ENCODE data around the gene GPATCH3.
"Not testable (repeated sequence)": the region's sequence is repeated elsewhere in the genome, so short reads cannot be mapped to it uniquely, and the experiment has no call there.

GPATCH3 gene

DNA sequence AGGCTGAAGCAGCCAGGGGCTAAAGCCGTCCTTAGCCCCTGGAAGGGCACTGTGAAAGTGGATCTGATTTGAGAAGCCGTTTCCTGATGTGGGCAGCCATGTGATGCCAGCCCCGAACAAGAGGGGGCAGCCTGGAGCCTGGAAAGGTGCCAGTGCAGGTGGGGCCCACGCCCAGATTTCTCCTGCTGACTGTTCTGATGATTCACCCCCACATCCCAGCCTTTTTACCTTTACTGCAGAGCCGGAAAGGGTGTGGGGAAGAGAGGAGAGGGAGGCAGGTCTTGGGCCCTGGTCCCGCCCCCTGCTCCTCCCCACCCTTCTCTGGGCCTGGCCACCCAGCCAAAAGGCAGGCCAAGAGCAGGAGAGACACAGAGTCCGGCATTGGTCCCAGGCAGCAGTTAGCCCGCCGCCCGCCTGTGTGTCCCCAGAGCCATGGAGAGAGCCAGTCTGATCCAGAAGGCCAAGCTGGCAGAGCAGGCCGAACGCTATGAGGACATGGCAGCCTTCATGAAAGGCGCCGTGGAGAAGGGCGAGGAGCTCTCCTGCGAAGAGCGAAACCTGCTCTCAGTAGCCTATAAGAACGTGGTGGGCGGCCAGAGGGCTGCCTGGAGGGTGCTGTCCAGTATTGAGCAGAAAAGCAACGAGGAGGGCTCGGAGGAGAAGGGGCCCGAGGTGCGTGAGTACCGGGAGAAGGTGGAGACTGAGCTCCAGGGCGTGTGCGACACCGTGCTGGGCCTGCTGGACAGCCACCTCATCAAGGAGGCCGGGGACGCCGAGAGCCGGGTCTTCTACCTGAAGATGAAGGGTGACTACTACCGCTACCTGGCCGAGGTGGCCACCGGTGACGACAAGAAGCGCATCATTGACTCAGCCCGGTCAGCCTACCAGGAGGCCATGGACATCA is 37.2 kb downstream of the GPATCH3 start, which contains the start of gene SFN:
SFN (plus strand) TSS at position 369 of the 904 bp plus-strand sequence; CDS start at position 433, 64 bp downstream.
- DNase-seq = peak; percentile 80

DNA sequence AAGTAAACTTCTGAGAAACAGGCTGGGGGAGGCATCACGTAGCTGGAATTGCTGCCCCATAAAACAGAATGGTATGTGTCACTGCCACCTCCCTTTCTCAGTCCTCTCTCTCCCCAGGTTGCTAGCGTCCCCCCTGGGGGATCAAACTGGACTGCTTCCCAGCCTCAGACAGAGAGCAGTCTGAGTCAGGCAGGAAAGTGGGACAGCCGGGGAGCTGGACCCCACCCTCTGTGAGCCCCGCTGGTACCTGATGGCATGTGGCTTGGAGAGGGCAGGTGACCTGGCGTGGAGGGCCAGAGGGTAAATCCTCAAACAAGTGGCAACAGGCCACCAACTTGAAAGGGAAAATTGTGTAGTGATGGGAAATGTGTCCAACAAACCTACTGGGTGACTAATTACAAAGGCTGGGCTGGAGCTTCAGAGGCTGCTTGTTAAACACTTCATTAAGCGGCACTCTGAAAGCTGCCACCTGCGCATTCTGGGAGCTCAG is 38.3 kb downstream of the GPATCH3 start:
- no peak for DNase-seq

DNA sequence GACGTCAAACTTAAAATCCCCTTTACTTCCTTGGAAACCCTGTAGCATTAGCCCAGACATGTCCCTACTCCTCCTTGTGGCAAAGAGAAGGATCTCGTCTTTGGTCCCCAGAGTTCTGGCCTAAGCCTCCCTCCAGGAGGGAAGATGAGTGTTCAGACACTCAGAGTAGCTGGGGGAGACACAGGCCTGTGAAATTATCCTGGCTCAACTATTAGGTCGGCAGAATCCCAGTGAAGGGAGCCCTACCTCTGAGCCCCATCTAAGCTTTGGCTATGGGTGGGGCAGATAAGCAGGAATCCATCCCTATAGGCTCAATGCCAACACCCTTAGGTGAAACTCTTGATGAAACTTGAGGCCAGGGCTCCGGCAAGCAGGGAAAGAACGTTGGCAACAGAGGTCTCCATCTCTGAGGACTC is 39.0 kb downstream of the GPATCH3 start:
- DNase-seq = no peak

DNA sequence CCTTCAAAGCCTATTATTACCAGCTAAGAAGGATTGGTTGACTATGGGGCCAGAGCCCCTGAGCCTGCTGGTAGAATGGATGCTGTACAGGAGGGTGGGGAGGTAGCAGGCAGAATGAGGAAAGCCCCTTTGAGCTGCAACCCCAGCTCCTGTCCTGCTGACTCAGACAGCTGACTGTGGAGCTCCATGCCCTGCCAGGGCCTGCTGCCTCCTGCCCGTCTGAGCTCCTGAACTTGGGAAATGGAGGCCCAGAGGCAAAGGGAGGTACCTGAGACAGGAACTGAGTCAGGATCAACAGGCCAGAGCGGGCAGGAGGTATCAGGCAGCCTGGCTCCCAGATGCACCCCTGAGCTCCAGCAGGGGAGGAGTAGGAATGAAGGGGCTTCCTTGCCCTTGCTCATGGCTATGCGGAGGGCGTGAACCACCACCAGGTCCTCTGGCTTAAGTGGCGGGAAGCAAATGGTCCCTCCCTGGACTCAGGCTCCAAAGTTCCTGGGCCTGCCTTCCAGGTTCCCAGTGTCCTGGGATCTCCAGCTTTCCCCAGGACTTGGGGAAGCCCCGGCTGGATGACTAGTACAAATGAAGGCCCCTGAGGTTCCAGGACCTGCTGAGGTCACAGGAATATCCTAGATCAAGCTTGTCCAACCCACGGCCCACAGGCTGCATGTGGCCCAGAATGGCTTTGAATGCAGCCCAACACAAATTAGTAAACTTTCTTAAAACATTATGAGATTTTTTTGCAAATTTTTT is 41.2 kb downstream of the GPATCH3 start:
- DNase-seq = no peak

DNA sequence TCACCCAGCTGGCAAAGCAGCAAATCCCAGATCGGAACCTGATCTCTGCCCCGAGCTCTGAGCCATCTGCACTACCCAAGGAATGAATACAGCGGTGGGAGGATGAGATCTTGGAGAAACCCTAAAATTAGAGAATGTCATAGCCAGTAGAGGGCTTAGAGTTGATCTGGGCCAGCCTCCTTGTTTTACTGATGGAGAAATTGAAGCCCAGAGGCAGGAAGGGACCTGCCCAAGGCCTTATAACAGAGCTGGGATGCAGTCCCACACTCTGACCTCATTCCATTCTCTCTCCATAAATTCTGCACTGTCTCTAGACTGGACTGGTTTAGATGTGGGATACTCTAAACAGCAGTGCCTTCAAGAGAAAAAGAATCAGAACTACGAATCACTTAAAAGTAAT is 42.1 kb downstream of the GPATCH3 start:
- DNase-seq = no peak

DNA sequence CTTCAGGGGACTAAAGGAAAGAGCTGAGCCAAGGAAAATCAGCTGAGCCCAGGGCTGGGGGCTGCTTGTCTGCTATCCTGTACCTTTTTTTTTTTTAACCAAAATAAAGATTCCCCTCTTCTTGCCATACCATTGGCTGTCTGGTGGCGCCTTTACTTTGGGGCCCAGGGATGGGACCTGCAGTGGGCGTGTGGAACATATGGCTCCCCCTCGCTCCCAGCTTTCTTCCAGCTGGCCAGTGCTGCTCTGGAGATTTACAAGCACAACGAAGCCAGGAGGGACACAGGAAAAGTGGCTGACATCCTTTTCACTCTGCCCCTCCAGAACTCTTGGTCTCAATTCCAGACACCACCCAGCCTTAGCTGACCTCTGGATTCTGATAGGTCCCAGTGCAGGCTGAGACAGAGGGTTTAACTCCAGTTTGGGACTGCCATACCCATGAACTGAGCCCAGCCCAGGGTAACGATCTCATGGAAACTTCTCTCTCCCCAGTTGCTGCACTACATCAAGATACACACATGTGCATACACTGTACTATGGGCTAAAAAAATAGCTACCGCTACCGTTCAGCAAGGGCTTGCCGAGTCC is 42.7 kb downstream of the GPATCH3 start:
- no peak for DNase-seq

DNA sequence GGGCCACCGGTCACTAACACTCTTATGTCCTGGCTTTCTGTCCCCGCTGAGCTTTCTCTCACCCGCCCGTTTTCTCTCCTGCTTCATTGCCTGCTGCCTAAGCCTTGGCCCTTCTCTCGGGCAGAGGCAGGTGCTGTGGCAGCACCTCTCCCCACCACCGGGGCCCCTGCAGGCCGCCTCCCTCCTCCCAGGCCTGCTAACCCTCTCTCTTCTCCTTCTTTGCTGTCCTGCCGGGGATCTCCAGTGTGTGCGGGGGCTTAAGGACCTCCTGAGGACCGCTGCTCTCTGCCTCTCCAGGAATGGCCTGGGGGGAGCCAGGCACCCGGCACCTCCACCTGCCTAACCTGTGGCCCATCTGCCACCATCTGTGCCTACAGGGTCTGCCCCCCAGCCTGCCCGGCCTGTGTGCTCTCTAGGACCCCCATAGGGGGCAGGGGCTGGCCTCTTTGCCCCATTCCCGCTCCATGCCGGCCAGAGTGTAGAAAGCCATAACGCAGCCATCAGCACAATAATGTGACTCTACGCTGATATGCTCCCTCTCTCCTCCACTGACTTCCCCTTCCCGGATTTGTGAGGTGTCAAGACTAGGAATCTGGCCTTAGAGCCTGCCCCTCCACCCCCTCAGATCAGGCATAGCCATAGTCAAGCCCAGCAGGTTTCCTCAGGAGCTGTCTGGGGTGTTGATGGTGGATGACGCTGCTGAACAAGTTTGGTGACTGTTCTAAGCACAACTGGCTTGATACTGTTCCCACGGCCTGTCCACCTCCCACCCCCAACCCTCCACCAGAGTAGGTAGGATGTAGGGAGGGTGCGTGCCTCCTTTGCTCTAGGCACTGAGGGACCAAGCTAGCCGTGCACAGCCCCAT is 43.4 kb downstream of the GPATCH3 start:
- no peak for DNase-seq

DNA sequence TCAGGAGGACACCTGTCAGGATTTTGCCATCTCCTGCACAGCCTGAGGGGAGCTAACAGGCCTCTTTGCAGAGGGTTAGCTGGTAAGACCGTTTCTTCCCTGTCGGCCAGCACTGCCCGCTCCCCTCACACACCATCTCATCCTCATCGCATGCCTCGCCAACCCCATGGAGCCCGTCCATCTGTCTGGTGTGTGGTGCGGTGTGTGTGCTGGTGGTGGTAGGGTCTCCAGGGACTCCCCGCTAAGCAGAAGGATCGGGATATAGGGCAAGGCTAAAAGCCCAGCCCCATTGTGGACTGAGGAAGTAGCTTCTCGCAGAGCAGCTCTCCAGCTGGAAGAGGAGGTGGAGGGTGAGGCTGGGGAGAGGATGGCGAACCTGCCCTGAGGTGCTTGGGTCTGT is 44.1 kb downstream of the GPATCH3 start:
- no peak for DNase-seq

DNA sequence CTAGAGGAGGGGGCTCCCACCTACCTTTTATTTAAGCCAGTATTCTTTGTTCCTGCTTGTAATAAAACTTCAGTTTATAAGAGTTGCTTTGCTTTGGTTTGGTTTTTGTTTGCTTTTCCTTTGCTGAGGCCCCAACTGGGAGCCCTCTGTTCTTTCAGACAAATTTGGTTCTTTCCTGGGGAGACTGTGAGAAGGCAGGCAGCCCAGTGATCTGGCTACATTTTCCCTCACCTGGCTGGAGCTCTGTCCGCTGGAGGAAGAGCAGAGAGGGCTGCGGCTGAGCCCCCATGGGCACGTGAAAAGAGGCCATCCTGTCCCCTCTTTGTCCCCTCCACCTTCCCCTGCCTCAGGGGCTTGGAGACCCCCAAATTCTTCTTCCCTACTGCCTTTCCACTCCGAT is 44.6 kb downstream of the GPATCH3 start:
- DNase-seq = no peak

DNA sequence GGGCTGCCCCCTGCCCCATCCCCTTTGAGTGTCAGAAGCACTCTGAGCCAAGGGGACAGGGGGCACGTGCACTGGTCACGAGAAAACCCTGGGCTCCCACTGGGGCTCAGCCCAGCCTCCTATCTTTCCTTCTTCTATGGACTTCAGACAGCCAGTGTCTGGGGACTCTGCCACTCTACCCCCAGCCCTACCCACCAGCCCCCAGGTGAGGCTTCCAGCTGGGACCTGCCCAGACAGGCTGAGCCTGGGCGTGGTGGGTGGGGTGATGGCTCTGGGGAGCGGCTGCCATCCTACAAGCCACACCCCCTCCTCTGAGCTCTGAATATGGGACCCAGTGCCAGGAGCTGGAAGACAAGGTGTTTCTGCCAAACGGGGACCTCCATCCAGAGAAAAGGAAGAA is 45.4 kb downstream of the GPATCH3 start:
- no peak for DNase-seq

DNA sequence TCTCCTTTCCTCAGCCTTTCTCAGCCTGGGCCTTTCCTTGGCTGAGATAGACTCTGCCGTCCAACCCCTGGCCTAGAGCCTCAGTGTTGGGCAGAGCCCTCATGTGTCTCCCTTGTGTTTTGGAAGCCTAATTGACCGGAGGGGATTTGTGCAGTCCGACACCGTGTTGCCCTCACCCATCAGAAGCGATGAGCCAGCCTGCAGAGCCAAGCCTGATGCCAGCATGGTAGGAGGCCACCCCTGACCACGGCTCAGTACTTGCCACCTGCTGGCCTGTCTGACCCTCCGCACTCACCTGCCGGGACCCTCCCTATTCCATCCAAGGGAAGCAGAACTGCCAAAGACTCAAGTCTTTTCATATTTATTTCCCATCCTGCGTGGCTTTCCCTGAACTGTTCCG is 46.7 kb downstream of the GPATCH3 start:
- no peak for DNase-seq

DNA sequence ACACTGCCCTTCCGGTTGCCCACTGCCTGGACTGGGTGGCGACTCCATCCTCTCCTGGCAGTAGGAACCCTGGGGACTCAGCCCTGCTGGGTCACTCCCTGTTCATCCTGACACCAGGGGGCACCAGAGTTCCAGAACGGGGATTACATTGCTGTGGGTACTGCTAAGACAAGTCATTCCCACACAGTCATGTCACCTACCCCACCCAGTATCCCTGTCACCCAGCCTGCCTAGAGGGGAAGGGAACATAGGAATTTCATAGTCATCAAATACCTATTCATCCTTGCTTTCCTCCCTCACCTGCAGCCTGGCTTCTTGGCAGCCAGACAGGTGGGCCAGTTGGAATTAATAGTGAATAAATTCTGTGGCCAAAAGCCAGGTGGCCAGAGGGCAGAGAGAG is 47.1 kb downstream of the GPATCH3 start:
- peak; percentile 85 for DNase-seq

DNA sequence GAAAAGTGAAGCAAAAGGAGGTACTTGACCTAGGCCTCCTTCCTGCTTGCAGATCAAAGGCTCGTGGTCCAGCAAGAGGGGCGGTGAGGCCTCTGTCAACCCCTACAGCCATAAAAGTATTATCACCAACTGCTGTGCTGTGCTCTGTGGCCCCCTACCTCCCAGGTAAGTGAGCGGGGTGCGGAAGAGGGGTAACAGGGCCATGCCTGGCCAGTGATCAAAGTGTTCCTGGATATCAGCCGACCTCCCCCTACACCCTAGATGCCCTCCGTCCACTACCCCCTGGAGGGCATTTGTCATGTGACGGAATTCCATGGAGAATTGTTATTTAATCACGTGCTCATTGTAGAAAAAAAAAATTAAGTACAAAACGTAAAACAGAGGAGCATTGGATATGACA is 47.6 kb downstream of the GPATCH3 start:
- DNase-seq = no peak

DNA sequence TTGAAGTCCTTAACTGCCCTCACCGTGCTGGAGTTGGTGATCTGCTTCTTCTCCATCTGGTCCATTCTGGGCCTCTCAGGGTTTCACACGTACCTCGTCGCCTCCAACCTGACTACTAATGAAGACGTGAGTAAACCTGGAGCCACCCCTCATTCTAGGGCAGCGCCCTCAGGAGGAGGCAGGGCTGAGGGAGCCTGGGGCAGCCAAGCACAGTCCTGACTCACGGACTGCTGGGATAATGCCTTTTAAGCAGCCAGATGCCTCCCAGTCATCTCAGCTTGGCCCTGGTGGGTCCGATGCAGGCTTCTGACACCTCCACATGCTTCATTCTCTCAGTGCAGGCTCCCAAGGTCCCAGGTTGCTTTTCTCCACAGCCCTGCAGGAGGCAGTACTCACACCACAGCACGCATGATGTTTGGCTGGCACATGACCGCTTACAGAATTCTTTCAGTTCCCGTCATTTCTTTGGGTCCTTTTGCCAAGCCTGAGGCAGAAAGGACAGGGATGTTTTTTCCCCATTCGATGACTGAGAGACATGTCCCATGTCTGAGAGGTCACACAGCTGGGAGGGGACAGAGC is 49.1 kb downstream of the GPATCH3 start:
- DNase-seq = no peak

DNA sequence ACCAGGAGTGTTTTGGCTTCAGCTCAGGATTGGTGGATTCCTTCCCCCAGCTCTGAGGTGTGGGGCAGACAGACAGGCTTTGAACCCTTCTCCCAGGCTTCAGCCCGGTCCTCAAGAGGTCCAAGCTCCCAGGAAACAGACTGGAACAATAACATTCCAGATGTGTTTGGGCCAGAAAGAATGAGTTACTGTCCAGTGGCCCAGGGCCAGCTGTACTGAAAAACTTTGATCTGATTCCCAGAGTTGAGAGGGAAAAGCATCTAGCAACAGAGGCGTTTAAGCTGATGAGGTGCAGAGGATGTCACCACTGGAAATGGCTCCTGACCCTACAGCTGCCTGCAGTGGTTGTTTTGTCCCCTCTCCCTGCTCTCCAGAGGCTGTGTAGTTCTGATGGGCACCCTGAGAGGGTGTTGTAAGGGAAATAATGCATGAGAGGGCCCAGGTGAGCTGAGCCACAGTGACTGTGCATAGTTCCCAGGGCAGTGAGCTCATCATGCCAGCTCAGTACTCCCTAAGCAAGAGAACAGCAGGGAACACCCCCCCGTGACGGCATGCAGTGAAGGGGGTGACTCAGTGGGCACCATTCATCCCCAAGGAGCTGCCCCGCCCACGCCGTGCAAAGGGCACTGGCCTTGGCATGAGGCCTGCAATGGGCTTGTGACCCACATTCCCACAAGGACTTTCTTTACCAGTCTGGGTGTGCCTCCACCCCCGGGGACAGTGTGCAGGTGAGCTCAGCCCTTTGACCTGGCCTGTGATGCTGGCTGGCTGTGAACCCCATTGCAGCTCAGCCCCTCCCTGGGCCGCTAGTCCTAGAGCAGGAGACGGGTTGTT is 51.1 kb downstream of the GPATCH3 start:
- no peak for DNase-seq

DNA sequence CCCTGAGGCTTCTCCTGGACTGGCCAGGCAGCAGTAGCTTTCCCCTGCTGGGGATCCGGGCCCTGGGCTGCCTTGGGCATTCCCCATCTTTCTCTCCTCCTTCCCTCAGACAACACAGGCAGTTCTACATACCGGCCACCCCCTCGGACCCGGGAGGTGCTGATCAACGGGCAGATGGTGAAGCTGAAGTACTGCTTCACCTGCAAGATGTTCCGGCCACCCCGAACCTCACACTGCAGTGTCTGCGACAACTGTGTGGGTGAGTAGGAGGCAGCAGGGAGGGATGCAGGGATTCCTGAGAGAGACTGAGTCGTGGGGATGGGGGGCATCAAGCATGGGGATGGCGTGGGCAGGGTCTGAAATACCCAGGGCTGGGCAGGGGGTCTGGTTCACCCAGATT is 51.8 kb downstream of the GPATCH3 start:
- no peak for DNase-seq

DNA sequence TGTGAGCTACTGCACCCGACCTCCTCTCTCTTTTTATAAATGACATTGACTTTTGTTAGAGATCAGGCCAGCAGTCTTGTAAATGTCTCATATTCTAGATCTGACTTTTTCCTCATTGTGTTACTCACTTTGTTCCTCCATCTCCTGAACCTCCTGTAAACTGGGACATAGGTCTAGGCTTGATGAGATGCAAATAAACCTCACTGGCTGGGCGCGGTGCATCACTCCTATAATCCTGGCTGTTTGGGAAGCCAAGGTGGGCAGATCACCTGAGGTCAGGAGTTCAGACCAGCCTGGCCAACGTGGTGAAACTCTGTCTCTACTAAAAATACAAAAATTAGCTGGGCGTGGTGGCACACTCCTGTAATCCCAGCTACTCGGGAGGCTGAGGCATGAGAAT is 52.4 kb downstream of the GPATCH3 start:
- not testable (repeated sequence) for DNase-seq

DNA sequence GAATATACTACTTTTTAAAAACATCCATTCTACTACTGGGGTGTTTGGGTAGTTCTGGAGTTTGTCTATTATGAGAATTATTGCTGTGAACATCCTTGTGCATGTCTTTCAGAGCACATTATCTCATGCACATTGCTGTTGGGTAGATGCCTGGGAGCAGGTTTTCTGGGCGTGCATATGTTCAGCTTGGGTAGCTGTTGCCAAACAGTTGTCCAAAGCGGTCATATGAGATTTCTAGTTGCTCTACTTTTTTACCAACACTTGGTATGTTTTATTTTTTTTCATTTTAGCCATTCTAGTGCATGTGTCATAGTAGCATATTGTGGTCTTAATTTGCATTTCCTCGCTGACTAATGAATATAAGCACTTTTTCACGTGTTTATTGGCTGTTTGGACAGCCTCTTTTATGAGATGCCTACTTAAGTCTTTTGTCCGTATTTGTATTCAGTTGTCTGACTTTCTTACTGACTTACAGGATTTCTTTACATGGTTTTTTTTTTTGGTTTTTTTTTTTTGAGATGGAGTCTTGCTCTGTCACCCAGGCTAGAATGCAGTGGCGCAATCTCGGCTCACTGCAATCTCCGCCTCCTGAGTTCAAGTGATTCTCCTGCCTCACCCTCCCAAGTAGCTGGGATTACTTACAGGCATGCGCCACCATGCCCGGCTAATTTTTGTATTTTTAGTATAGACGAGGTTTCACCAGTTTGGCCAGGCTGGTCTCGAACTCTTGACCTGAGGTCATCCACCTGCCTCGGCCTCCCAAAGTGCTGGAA is 55.7 kb downstream of the GPATCH3 start:
- no peak for DNase-seq

Data from activated CD4-positive, alpha-beta T cell treated with anti-CD3 and anti-CD28 coated beads for 48 hours (primary cell).